ENCODE data around the gene TPPP2.

The TPPP2 gene

DNA sequence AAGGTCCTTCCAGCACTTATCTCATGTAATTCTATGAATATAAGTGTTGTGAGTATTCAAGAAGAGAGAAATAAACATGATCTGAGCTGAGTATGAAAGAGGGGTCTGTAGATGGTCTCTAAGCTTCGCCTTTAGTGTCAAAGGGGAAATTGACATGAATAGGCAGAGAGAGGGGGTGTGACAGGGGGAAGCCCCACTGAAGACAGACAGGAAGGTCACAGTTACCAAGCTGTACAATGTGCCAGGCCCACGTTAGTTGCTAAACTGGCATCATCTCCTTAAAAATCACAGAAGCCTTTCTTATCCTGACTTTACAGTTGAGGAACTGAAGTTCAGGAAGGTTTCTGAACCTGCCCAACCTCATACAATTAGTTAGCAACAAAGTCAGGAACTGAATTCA, 47.7 kb downstream of the TPPP2 start:
- DNase-seq (ENCODE audit: low read depth): no peak

DNA sequence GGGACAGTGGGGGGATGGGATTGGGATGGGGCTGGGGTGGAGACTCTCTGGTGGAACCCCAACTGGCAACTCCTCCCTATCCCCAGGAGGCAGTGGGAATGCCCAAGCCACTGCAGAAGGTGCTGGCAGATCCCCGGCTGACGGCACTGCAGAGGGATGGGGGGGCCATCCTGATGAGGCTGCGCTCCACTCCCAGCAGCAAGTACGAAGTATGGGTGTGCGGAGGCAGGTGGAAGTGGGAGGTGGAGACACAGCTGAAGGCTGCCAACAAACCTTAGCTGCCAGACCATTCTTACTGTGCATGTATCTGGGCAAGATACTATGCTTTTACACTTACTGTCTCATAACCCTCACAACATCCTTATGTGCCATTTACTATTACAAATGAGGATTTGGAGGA, 48.3 kb downstream of the TPPP2 start:
- DNase-seq (ENCODE audit: low read depth): no peak

DNA sequence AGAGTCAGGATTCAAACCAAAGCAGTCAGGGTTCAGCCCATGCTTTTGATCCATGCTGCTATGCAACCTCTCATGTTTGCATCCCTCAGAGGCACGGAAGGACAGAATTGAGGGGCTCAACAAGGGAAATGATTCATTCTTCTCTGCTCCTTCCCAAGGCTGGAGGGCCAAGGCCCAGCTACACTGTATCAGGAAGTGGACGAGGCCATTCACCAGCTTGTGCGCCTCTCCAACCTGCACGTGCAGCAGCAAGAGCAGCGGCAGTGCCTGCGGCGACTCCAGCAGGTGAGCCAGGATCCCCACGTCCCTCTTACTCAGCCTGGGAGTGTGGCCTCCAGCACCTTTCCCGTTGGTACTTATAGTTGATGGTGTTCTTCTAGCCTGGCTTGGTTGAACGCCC, 48.7 kb downstream of the TPPP2 start:
- no peak for DNase-seq (ENCODE audit: low read depth)

DNA sequence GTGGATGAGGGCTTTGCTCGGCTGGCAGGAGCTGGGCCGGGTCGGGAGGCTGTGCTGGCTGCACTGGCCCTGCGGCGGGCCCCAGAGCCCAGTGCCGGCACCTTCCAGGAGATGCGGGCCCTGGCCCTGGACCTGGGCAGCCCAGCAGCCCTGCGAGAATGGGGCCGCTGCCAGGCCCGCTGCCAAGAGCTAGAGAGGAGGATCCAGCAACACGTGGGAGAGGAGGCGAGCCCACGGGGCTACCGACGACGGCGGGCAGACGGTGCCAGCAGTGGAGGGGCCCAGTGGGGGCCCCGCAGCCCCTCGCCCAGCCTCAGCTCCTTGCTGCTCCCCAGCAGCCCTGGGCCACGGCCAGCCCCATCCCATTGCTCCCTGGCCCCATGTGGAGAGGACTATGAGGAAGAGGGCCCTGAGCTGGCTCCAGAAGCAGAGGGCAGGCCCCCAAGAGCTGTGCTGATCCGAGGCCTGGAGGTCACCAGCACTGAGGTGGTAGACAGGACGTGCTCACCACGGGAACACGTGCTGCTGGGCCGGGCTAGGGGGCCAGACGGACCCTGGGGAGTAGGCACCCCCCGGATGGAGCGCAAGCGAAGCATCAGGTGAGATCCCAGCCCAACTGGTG, 51.6 kb downstream of the TPPP2 start:
- DNase-seq (ENCODE audit: low read depth): no peak

Measured in HS-5 (cell line).